ENCODE data around the gene GPX6. TPM values are rescaled to one million over a fixed set of nuclear protein-coding genes. Genes with fewer than 3 reads are reported as not detected.
A peak's percentile ranks its signal among the peaks of the same experiment; 100 is the strongest.
"Not testable (repeated sequence)": the region's sequence is repeated elsewhere in the genome, so short reads cannot be mapped to it uniquely, and the experiment has no call there.

The GPX6 gene
- total RNA-seq, 2 donors from 2014 or later = not detected

DNA sequence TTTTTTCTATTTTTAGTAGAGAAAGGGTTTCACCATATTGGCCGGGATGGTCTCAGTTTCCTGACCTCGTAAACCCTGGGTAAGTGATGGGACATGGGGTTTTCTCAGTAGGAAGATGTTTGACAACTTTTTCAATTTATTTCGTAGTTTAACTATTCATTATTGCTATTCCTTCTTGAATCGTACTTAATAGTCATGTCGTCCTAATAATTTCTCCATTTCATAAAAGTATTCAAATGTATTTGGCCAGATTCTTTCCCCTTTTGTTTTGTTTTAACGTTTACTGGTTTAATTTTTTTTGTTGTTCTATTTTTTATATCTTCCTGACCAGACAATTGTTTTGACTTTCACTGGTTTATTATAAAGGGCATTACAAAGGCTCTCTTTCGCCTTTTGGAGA, 26.4 kb upstream of the GPX6 start:
- DNase-seq = no peak
- peaks cover 4% of the 10 kb centered on the region in 2 donors for H3K36me3 Mint-ChIP-seq (ENCODE audit: insufficient read depth in 2 of 2)
- ATAC-seq (replicated peaks in 1 of 2) = no peak
- H3K27ac Mint-ChIP-seq = peak overlapping the region; percentile 99
- peaks cover 57% of the 10 kb centered on the region for H3K27me3 Mint-ChIP-seq (ENCODE audit: low read depth)
- H3K4me3 Mint-ChIP-seq = peak overlapping the region; percentile 82 to 91
- H3K4me1 Mint-ChIP-seq (ENCODE audit: low read depth) = peaks cover 56% of the 10 kb centered on the region
- H3K9me3 Mint-ChIP-seq = no peaks in the 10 kb centered on the region

DNA sequence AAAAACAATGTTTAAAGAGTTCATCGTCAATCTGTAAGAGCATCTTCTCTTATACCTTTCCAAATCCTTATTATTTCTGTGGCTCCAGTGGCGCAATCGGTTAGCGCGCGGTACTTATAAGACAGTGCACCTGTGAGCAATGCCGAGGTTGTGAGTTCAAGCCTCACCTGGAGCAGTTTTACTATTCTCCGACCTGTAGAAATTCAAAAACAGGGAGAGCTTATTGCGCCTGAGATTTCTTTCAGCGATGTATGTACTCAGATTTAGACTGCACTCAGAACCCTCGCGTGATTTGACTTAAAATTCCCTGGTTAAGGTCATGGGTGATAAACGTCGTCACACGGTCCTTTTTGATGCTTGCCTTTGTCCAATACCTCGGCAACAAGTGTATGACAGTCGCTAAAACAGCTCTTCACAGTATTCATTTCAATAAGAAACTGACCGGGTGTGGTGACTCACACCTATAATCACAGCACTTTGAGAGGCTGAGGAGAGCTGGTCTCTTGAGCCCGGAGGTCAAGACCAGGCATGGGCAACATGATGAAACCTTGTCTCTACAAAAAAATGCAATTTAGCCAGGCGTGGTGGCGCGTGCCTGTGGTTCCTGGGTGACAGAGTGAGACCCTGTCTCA, 22.0 kb upstream of the GPX6 start:
- Mint-ChIP-seq H3K4me3 (peak overlapping the region; percentile 64 to 85), H3K9me3 (no peaks in the 10 kb centered on the region), H3K4me1 (ENCODE audit: low read depth) (peaks cover 44% of the 10 kb centered on the region), H3K36me3 (ENCODE audit: insufficient read depth in 2 of 2) (peaks cover 0 to 4% of the 10 kb centered on the region in 2 donors), H3K27ac (peak overlapping the region; percentile 97), H3K27me3 (ENCODE audit: low read depth) (peaks cover 48% of the 10 kb centered on the region)
- DNase-seq (peak; percentile 42 to 53), ATAC-seq (replicated peaks in 1 of 2) (peak; percentile 88 to 95)

DNA sequence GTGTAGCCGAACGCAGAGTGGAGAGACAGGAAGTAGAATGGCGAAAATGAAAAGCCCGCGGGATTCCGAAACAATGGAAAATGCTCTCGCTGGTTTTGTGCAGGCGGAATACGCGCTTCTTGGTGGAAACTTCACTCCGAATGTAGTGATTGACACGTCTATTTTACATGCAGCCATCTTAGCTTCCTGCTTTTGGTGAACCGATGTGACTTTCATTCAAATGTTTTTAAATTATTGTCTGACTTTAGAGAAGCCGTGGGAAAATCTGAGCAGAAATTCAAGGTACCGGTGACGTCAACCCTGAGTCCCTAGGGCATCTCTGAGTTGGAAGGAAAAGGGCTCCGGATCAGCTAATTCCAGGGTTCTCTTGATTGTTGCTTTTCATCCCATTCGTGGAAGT, 21.5 kb upstream of the GPX6 start:
- peaks cover 42% of the 10 kb centered on the region for H3K27me3 Mint-ChIP-seq (ENCODE audit: low read depth)
- peaks cover 0 to under 1% of the 10 kb centered on the region in 2 donors for H3K36me3 Mint-ChIP-seq (ENCODE audit: insufficient read depth in 2 of 2)
- peak in 1 of 2 donors; percentile 10 for ATAC-seq (replicated peaks in 1 of 2)
- peak overlapping the region; percentile 97 for H3K27ac Mint-ChIP-seq
- DNase-seq = peak; percentile 3
- no peaks in the 10 kb centered on the region for H3K9me3 Mint-ChIP-seq
- H3K4me3 Mint-ChIP-seq = peak overlapping the region; percentile 64 to 85
- peaks cover 39% of the 10 kb centered on the region for H3K4me1 Mint-ChIP-seq (ENCODE audit: low read depth)

DNA sequence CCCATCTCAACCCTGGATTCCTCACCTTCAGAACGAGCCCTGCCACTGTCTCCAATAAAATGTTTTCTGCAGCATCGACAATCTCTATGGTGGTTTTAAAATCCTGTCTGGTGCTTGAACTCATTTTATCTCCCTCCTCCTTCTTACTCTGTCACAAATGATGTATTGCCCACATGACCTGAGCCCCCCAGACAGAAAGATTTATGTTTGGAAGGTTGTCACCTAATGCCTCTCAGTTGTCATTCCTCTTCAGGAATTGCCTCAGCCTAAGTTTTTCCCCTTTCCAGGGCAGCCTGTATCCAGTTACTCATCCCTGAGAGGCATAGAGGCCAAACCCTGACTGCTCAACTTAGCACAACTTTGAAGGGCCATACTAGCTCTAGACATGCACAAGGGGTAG, 19.3 kb upstream of the GPX6 start:
- Mint-ChIP-seq H3K36me3 (ENCODE audit: insufficient read depth in 2 of 2) (no peaks in the 10 kb centered on the region), H3K27me3 (ENCODE audit: low read depth) (peaks cover 32% of the 10 kb centered on the region)

DNA sequence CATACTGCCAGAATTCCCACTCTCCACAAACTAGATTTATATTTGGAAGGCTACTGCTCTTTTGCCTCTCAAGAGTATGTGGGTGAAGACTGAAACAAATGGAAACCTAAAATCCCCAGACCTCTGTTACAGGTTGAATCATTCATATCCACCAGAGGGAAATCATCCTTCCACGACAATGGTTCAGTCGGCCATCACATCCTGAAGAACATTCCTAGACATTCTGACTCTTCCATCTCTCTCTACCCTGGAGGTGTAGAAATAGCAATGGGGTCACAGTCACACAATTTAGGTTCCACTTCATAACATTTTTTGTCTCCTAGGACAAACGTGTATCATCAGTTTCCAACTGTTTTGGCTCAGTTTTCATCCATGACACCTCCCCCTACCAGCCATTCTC, 18.7 kb upstream of the GPX6 start:
- peaks cover 32% of the 10 kb centered on the region for H3K27me3 Mint-ChIP-seq (ENCODE audit: low read depth)
- no peak for ATAC-seq (replicated peaks in 1 of 2)
- H3K36me3 Mint-ChIP-seq (ENCODE audit: insufficient read depth in 2 of 2) = no peaks in the 10 kb centered on the region
- no peaks in the 10 kb centered on the region for H3K9me3 Mint-ChIP-seq
- peaks cover 24% of the 10 kb centered on the region for H3K4me1 Mint-ChIP-seq (ENCODE audit: low read depth)
- no peak for DNase-seq
- no peak overlapping the region for H3K27ac Mint-ChIP-seq
- no peak overlapping the region for H3K4me3 Mint-ChIP-seq

More for the DNA sequence above, 19.3 kb upstream of the GPX6 start:
- DNase-seq = no peak
- ATAC-seq (replicated peaks in 1 of 2) = no peak
- peaks cover 24% of the 10 kb centered on the region for H3K4me1 Mint-ChIP-seq (ENCODE audit: low read depth)
- H3K9me3 Mint-ChIP-seq = no peaks in the 10 kb centered on the region
- no peak overlapping the region for H3K27ac Mint-ChIP-seq
- no peak overlapping the region for H3K4me3 Mint-ChIP-seq

DNA sequence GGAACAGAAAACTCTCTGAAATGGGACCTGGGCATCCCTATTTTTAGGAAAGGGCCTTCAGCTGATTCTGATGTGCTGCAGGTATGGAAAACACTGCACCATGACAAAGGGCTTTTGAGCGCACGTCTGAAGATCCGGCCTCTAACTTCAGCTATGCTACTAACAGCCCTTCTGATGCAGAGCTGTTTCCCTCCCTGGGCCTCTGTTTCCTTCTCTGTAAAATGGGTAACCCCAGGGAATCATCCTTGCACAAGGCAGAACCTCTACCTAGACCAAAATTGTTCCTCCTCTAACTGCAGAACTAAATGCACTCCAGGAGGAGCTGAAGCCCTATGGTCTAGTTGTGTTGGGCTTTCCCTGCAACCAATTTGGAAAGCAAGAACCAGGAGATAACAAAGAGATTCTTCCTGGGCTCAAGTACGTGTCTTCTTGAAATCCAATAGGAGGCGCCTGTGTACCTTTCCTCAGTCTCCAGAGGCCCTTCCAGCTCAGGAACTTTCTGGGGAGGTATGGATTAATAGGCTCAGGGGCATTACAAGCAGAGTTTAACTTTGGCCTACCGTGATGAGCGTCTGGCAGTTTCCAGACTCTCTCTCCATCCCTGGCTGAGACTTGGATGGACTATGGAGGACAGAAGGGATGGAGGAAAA, 16.0 kb upstream of the GPX6 start:
- Mint-ChIP-seq H3K4me1 (ENCODE audit: low read depth) (peaks cover 5% of the 10 kb centered on the region), H3K9me3 (no peaks in the 10 kb centered on the region), H3K27ac (no peak overlapping the region), H3K4me3 (no peak overlapping the region), H3K36me3 (ENCODE audit: insufficient read depth in 2 of 2) (no peaks in the 10 kb centered on the region), H3K27me3 (ENCODE audit: low read depth) (peaks cover 29% of the 10 kb centered on the region)
- no peak for ATAC-seq (replicated peaks in 1 of 2)
- no peak for DNase-seq

DNA sequence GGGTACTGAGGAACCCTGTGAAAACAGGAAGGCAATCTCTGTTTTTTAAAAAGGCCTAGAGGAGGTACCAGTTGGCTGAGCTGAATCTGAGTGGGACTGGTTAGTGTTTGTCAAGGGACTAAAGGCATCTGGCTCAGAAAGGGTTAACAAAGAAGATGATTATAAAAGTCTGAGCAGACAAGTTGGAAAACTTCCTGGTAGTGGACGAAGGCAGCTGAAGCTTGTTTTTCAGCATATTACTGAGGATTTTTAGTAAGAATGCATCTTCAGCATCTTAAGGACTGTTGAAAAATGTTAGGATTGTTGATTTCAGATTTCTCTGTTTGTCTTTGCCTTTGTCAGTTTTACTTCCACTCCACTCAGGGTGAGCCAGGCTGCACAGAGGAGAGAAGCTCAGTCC, 15.2 kb upstream of the GPX6 start:
- DNase-seq = no peak
- H3K36me3 Mint-ChIP-seq (ENCODE audit: insufficient read depth in 2 of 2) = no peaks in the 10 kb centered on the region
- H3K9me3 Mint-ChIP-seq = no peaks in the 10 kb centered on the region
- peaks cover 34% of the 10 kb centered on the region for H3K27me3 Mint-ChIP-seq (ENCODE audit: low read depth)
- no peak for ATAC-seq (replicated peaks in 1 of 2)
- no peak overlapping the region for H3K4me3 Mint-ChIP-seq
- no peak overlapping the region for H3K27ac Mint-ChIP-seq
- H3K4me1 Mint-ChIP-seq (ENCODE audit: low read depth) = no peaks in the 10 kb centered on the region

DNA sequence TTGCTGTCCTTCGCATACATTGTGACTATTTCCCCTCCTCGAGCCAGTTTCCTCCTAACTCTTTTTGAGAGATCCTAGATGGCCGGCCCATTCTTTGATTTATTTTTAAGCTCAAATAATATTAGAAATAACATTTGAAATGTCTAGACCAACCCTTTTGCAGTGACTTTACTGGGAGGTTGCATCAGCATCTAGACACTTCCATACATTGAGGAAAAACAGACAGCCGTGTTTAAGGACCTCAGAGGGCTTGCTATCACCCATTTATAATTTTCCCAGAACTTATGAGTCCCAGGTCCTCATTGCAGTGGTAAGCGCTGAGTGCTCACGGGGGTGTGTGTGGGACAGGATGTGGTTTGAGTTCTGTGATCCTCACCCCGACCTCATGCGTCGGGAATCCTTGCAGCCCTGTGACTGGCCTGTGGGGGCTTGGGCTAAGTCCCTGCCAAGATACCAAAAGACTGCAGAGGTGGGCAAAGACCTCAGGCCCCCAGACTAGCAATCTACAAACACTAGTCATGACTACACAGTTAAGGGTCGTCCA, 10.0 kb upstream of the GPX6 start, which contains the start of gene GPX5:
GPX5 (plus strand) TSS at position 386 of the 544 bp plus-strand sequence; CDS start at position 519, 133 bp downstream.
- Mint-ChIP-seq H3K4me3 (no peak within 1 kb of the TSS), H3K36me3 (ENCODE audit: insufficient read depth in 2 of 2) (no peaks in the 10 kb centered on the region), H3K9me3 (no peaks in the 10 kb centered on the region), H3K4me1 (ENCODE audit: low read depth) (peaks cover 16% of the 10 kb centered on the region), H3K27ac (no peak within 1 kb of the TSS), H3K27me3 (ENCODE audit: low read depth) (peaks cover 26% of the 10 kb centered on the region)
- ATAC-seq (replicated peaks in 1 of 2) (peak; percentile 41 to 58), DNase-seq (peak; percentile 10 to 11)

DNA sequence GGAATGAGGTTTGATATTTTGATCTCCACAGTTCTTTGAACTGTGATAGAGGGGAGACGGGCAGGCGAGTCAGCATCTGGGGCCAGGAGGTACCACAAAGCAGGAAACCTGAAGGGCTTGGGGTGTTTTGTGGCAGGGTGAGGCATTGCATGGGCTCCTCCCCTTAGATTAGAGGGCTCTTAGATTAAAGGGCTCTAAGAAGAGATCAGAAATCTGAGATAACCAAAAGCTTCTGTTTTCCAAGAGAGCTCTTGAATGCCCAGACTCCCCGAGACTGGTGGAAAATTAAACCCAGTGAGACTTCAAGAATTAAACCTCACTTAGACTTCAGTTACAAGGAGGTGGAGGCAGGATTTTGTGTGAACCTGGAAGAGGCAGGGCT, 7.6 kb upstream of the GPX6 start:
- ATAC-seq (replicated peaks in 1 of 2) = peak; percentile 87 to 98

DNA sequence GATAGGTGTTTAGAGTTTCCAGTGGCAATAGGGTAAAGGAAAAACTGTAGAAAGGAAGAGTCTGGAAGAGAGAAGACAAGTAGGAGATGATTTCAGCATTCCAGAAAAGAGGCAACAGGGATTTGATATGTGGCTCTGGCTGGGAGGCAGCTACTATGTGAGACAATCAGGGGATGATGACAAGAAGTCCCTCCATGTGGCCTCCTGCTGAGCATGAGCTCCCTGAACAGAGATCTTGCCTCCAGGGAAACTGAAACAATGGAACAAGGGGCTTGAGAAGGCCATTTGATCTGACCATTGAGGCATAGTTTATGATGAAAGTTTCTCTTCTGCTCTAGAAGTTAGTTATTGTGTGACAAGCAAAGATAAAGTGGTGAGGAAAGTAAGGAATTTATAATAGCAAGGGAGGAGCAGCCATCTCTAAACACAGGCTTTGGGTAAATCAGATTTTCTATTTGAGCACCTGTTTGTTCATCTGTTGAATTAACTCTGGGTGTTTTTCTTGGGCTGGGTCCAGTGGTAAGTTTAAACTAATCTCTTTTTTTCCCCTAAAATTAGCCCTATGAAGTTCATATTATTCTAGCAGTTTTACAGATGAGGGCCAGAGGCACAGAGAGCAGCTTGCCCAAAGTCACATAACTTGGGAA, 7.1 kb upstream of the GPX6 start:
- peaks cover 16% of the 10 kb centered on the region for H3K4me1 Mint-ChIP-seq (ENCODE audit: low read depth)
- H3K9me3 Mint-ChIP-seq = no peaks in the 10 kb centered on the region
- H3K27ac Mint-ChIP-seq = no peak overlapping the region
- ATAC-seq (replicated peaks in 1 of 2) (no peak), DNase-seq (no peak)
- peaks cover 39% of the 10 kb centered on the region for H3K27me3 Mint-ChIP-seq (ENCODE audit: low read depth)
- no peaks in the 10 kb centered on the region for H3K36me3 Mint-ChIP-seq (ENCODE audit: insufficient read depth in 2 of 2)
- peak overlapping the region in 1 of 2 donors; percentile 2 for H3K4me3 Mint-ChIP-seq

More for the DNA sequence above, 7.6 kb upstream of the GPX6 start:
- H3K27ac Mint-ChIP-seq = no peak overlapping the region
- H3K4me3 Mint-ChIP-seq = peak overlapping the region in 1 of 2 donors; percentile 2
- H3K4me1 Mint-ChIP-seq (ENCODE audit: low read depth) = peaks cover 16% of the 10 kb centered on the region
- no peaks in the 10 kb centered on the region for H3K36me3 Mint-ChIP-seq (ENCODE audit: insufficient read depth in 2 of 2)
- no peaks in the 10 kb centered on the region for H3K9me3 Mint-ChIP-seq
- DNase-seq = peak; percentile 53 to 54
- peaks cover 35% of the 10 kb centered on the region for H3K27me3 Mint-ChIP-seq (ENCODE audit: low read depth)

DNA sequence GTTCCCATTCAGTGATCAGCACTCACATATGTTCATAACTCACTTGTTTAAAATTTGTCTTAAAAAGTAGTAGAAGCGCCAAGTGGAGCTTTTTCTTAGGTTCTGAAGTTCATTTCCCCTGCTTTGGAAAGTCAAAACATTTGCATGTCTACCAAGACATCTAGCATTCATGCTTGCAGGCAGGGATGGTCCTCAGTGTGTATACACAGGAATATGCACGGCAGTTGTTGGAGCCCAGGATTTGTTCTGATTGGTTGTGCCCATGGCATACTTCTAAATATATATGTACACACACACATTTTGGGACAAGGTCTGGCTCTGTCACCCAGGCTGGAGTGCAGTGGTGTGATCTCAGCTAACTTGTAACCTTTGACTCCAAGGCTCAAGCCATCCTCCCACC, 2.4 kb upstream of the GPX6 start:
- Mint-ChIP-seq H3K27ac (no peak overlapping the region), H3K4me3 (no peak overlapping the region), H3K27me3 (ENCODE audit: low read depth) (peaks cover 25% of the 10 kb centered on the region), H3K36me3 (ENCODE audit: insufficient read depth in 2 of 2) (no peaks in the 10 kb centered on the region), H3K9me3 (no peaks in the 10 kb centered on the region), H3K4me1 (ENCODE audit: low read depth) (peaks cover 9% of the 10 kb centered on the region)
- DNase-seq (no peak), ATAC-seq (replicated peaks in 1 of 2) (no peak)

DNA sequence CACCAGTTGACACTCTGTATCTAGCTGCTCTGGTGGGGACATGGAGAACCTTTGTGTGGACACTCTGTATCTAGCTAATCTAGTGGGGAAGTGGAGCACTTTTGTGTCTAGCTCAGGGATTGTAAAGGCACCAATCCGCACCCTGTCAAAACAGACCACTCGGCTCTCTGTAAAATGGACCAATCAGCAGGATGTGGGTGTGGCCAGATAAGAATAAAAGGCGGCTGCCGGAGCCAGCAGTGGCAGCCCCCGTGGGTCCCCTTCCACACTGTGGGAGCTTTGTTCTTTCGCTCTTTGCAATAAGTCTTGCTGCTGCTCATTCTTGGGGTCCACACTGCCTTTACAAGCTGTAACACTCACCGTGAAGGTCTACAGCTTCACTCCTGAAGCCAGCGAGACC, 3.2 kb downstream of the GPX6 start:
- not testable (repeated sequence) for H3K4me3 Mint-ChIP-seq; H3K9me3 Mint-ChIP-seq; H3K27ac Mint-ChIP-seq; ATAC-seq (replicated peaks in 1 of 2); H3K4me1 Mint-ChIP-seq (ENCODE audit: low read depth); DNase-seq; H3K36me3 Mint-ChIP-seq (ENCODE audit: insufficient read depth in 2 of 2); H3K27me3 Mint-ChIP-seq (ENCODE audit: low read depth)

DNA sequence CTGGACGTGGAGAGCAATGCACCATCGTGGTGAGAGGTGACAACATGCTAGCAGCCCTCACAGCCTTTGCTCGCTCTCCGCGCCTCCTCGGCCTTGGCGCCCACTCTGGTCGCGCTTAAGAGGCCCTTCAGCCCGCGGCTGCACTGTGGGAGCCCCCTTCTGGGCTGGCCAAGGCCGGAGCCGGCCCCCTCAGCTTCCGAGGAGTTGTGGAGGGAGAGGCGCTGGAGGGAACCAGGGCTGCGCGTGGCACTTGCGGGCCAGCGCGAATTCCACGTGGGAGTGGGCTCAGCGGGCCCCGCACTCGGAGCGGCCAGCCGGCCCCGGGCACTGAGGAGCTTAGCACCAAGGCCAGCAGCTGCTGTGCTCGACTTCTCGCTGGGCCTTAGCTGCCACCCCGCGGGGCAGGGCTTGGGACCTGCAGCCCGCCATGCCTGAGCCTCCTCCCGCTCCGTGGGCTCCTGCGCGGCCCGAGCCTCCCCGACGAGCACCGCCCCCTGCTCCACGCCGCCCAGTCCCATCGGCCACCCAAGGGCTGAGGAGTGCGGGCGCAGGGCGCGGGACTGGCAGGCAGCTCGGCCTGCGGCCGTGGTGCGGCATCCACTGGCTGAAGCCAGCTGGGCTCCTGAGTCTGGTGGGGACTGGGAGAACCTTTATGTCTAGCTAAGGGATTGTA, 3.8 kb downstream of the GPX6 start:
- no peak for DNase-seq
- no peak for ATAC-seq (replicated peaks in 1 of 2)
- Mint-ChIP-seq H3K4me3 (no peak overlapping the region), H3K27me3 (ENCODE audit: low read depth) (no peaks in the 10 kb centered on the region), H3K9me3 (no peaks in the 10 kb centered on the region), H3K36me3 (ENCODE audit: insufficient read depth in 2 of 2) (no peaks in the 10 kb centered on the region), H3K27ac (no peak overlapping the region), H3K4me1 (ENCODE audit: low read depth) (peaks cover 10% of the 10 kb centered on the region)
